WTC11 (cell line): ENCODE results near the gene POLR2A. TPM values are rescaled to one million over a fixed set of nuclear protein-coding genes. Genes with fewer than 3 reads are reported as not detected.

ENCODE experiments used
- ATAC-seq: fragments of 200-7000 bp; cut with Tn5 transposase; 2 replicates; pipeline ENCODE4 v1.10.0; 2021; ENCODE audit warnings: mild to moderate bottlenecking, moderate library complexity
- CTCF ChIA-PET: fragments of 300-600 bp; sonication (Branson Sonifier 250); formaldehyde crosslinking; loops from one replicate; lab custom pipeline; 2021; ENCODE audit warnings: antibody characterized with exemption; lab: Charles Lee
- POLR2A ChIA-PET: fragments of 350-600 bp; sonication (Branson Sonifier 250); formaldehyde crosslinking; loops from one replicate; lab custom pipeline; 2021; ENCODE audit warnings: antibody characterized with exemption; lab: Charles Lee
- DNase-seq: peaks from one replicate; pipeline ENCODE4 v3.0.0; 2021; ENCODE audit warnings: low spot score
- H3K27ac Mint-ChIP-seq: 2 replicates; pipeline ENCODE4 v1.8.0; 2021; ENCODE audit warnings: mixed read lengths
- H3K27me3 Mint-ChIP-seq: 2 replicates; pipeline ENCODE4 v1.8.0; 2021; ENCODE audit warnings: low read depth, mild to moderate bottlenecking, moderate library complexity, mixed read lengths
- H3K36me3 Mint-ChIP-seq: 2 replicates; pipeline ENCODE4 v1.8.0; 2021; ENCODE audit warnings: mixed read lengths
- H3K4me1 Mint-ChIP-seq: 2 replicates; pipeline ENCODE4 v1.8.0; 2022; ENCODE audit warnings: mixed read lengths
- H3K4me3 Mint-ChIP-seq: 2 replicates; pipeline ENCODE4 v1.8.0; 2021; ENCODE audit warnings: mild to moderate bottlenecking, moderate library complexity, mixed read lengths
- H3K9me3 Mint-ChIP-seq: 2 replicates; pipeline ENCODE4 v1.8.0; 2021; ENCODE audit warnings: mixed read lengths
- AFF4 ChIP-seq: sonication (generic); formaldehyde crosslinking; IDR thresholded peaks from 2 replicates; pipeline ENCODE4 v1.8.1; 2023; ENCODE audit warnings: mild to moderate bottlenecking, missing genetic modification reagents, borderline replicate concordance
- ELF4 ChIP-seq: sonication (generic); formaldehyde crosslinking; IDR thresholded peaks from 2 replicates; pipeline ENCODE4 v1.8.1; 2022; ENCODE audit warnings: low read depth, mild to moderate bottlenecking, moderate library complexity, missing genetic modification reagents
- MAX ChIP-seq: sonication (generic); formaldehyde crosslinking; IDR thresholded peaks from 2 replicates; pipeline ENCODE4 v1.8.0; 2022; ENCODE audit warnings: mild to moderate bottlenecking, missing genetic modification reagents
- MXD4 ChIP-seq: fragments of 250-450 bp; sonication (Bioruptor Pico); IDR thresholded peaks from 2 replicates; pipeline ENCODE4 v1.8.0; 2021; ENCODE audit warnings: mild to moderate bottlenecking, moderate library complexity, borderline replicate concordance
- NFATC4 ChIP-seq: fragments of 250-450 bp; sonication (Bioruptor Pico); IDR thresholded peaks from 2 replicates; pipeline ENCODE4 v1.9.0; 2021; ENCODE audit warnings: mild to moderate bottlenecking
- NFE2L1 ChIP-seq: sonication (generic); formaldehyde crosslinking; IDR thresholded peaks from 2 replicates; pipeline ENCODE4 v1.8.1; 2023; ENCODE audit warnings: missing genetic modification reagents
- OVOL2 ChIP-seq: fragments of 250-450 bp; sonication (Bioruptor Pico); IDR thresholded peaks from 2 replicates; pipeline ENCODE4 v1.9.0; 2021; ENCODE audit warnings: mild to moderate bottlenecking, borderline replicate concordance
- SP1 ChIP-seq: sonication (generic); formaldehyde crosslinking; conservative IDR thresholded peaks from 2 replicates; pipeline ENCODE4 v1.8.1; 2022; ENCODE audit warnings: missing genetic modification reagents
- TEAD1 ChIP-seq: sonication (generic); formaldehyde crosslinking; IDR thresholded peaks from 2 replicates; pipeline ENCODE4 v1.8.0; 2022; ENCODE audit warnings: mild to moderate bottlenecking, missing genetic modification reagents
- ZNF232 ChIP-seq: sonication (generic); formaldehyde crosslinking; IDR thresholded peaks from 2 replicates; pipeline ENCODE4 v1.8.0; 2022; ENCODE audit warnings: mild to moderate bottlenecking, missing genetic modification reagents
- ZNF263 ChIP-seq: sonication (generic); formaldehyde crosslinking; IDR thresholded peaks from 2 replicates; pipeline ENCODE4 v1.8.1; 2022; ENCODE audit warnings: low read depth, mild to moderate bottlenecking, moderate library complexity, missing genetic modification reagents
- ZNF317 ChIP-seq: sonication (generic); formaldehyde crosslinking; IDR thresholded peaks from 2 replicates; pipeline ENCODE4 v1.8.1; 2023; ENCODE audit warnings: low read depth, mild to moderate bottlenecking, moderate library complexity, missing genetic modification reagents, borderline replicate concordance
- total RNA-seq: library from RNA; stranded (reverse); gene quantifications from 3 replicates; pipeline ENCODE4 v1.2.3, GENCODE V29; 2021
- TF ChIP-seq, protein P1 (sequence below): sonication (generic); formaldehyde crosslinking; IDR thresholded peaks from 2 replicates; pipeline ENCODE4 v1.8.0; 2022; ENCODE audit warnings: mild to moderate bottlenecking, missing genetic modification reagents
- TF ChIP-seq, protein P2 (sequence below): sonication (generic); formaldehyde crosslinking; IDR thresholded peaks from 2 replicates; pipeline ENCODE4 v1.8.0; 2023; ENCODE audit warnings: missing genetic modification reagents, mild to moderate bottlenecking, borderline replicate concordance

Gene POLR2A
- total RNA-seq, 1 experiment from 2014 or later = 170 TPM

DNA sequence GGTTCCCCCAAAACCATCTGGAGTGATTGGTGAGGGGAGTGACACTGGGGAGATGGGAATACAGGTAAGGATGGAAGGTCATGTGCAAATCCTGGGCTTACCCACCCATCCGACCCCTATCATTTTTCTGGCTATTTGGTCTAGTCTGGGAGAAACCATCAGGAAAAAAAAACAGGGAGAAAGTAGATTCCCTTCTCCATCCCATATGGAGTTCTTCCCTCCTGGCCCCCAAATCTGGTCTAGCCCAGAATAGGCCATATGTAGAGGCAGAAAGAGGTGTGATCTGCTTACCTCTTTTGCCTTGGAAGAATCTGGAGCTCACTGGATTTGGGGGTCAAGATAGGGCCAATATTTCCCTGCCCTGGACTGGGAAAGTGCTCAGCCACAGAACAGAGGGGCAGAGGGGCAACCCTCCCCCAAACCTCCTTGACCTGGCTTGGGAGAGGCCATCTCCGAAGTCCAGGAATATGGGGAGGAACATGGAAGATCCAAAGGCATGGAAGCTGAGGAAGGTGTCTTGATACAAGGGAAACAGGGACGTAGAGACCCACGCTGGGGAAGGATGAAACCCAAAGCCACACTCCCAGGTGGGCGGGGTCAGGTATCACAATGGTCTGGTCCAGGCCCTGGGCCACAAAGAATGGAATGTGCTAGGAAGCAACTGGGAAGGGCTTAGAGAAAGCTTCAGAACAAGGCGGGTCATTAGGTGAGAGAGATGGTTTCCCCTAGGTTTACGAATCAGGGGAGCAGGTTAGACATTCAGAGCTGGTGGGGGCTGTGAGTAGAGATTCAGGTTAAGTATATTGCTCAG, 23.1 kb upstream of the POLR2A start:
- H3K27ac Mint-ChIP-seq = no peak overlapping the region

More for the DNA sequence above, 23.1 kb upstream of the POLR2A start:
- POLR2A ChIA-PET = interaction anchor here (0.7 to 1.7 kb wide), 3 partner anchors 19 to 21 kb away, joined by 3 to 5 read pairs (median 3); partner anchors contain the start of genes FGF11, SLC35G6 and ZBTB4
- DNase-seq = peak; percentile 65
- peak; percentile 82 for ATAC-seq
- no peaks in the 10 kb centered on the region for H3K9me3 Mint-ChIP-seq
- TF ChIP-seq MXD4 (CRISPR knock-in tag) (no peak), SP1 (CRISPR knock-in tag) (no peak; the same call in 1 of the 2 replicates), ZNF263 (no peak), OVOL2 (CRISPR knock-in tag) (no peak), ZNF317 (CRISPR knock-in tag) (no peak), AFF4 (no peak), NFE2L1 (CRISPR knock-in tag) (no peak), ELF4 (no peak), ZNF232 (CRISPR knock-in tag) (no peak), NFATC4 (CRISPR knock-in tag) (no peak), TEAD1 (no peak), MAX (CRISPR knock-in tag) (no peak)
- TF ChIP-seq, protein P1, sequence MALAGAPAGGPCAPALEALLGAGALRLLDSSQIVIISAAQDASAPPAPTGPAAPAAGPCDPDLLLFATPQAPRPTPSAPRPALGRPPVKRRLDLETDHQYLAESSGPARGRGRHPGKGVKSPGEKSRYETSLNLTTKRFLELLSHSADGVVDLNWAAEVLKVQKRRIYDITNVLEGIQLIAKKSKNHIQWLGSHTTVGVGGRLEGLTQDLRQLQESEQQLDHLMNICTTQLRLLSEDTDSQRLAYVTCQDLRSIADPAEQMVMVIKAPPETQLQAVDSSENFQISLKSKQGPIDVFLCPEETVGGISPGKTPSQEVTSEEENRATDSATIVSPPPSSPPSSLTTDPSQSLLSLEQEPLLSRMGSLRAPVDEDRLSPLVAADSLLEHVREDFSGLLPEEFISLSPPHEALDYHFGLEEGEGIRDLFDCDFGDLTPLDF (CRISPR knock-in tag) = no peak
- TF ChIP-seq, protein P2, sequence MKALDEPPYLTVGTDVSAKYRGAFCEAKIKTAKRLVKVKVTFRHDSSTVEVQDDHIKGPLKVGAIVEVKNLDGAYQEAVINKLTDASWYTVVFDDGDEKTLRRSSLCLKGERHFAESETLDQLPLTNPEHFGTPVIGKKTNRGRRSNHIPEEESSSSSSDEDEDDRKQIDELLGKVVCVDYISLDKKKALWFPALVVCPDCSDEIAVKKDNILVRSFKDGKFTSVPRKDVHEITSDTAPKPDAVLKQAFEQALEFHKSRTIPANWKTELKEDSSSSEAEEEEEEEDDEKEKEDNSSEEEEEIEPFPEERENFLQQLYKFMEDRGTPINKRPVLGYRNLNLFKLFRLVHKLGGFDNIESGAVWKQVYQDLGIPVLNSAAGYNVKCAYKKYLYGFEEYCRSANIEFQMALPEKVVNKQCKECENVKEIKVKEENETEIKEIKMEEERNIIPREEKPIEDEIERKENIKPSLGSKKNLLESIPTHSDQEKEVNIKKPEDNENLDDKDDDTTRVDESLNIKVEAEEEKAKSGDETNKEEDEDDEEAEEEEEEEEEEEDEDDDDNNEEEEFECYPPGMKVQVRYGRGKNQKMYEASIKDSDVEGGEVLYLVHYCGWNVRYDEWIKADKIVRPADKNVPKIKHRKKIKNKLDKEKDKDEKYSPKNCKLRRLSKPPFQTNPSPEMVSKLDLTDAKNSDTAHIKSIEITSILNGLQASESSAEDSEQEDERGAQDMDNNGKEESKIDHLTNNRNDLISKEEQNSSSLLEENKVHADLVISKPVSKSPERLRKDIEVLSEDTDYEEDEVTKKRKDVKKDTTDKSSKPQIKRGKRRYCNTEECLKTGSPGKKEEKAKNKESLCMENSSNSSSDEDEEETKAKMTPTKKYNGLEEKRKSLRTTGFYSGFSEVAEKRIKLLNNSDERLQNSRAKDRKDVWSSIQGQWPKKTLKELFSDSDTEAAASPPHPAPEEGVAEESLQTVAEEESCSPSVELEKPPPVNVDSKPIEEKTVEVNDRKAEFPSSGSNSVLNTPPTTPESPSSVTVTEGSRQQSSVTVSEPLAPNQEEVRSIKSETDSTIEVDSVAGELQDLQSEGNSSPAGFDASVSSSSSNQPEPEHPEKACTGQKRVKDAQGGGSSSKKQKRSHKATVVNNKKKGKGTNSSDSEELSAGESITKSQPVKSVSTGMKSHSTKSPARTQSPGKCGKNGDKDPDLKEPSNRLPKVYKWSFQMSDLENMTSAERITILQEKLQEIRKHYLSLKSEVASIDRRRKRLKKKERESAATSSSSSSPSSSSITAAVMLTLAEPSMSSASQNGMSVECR = no peak
- CTCF ChIA-PET = interaction anchor here (1.1 to 1.3 kb wide), 3 partner anchors 15 to 105 kb away, joined by 3 to 6 read pairs (median 3); no protein-coding TSS in a partner anchor
- no peak overlapping the region for H3K4me3 Mint-ChIP-seq
- peaks cover 9% of the 10 kb centered on the region for H3K27me3 Mint-ChIP-seq
- no peaks in the 10 kb centered on the region for H3K36me3 Mint-ChIP-seq
- peaks cover 11% of the 10 kb centered on the region for H3K4me1 Mint-ChIP-seq
